NCI-H1436 (cell line): ENCODE measurements around the gene AP2A2.

ENCODE experiments used
- DNase-seq: peaks from one replicate; lab custom pipeline; 2025; lab: John Stamatoyannopoulos, UW

The AP2A2 gene

GRCh38 chr11:996681-997080, 71.0 kb downstream of the AP2A2 start:
- DNase-seq: no peak

DNA sequence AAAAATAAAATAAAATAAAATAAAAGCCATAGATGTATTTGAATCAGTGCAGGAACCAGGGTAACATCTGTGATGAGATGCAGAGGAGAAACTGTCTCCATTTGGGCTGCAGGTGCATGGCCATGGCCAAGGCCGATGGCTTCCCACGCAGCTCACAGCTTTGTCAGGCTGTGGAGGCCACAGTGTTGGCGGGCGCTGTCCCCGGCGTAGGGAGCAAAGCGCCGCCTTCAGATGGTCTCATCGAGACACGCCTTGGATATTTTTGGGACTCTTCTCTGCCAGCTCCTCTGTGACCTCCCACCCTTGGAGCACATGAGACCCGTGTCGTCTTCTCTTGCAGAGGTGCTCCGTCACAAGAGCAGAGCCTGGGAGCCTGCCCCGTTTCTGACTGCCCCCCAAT, 72.2 kb downstream of the AP2A2 start:
- no peak for DNase-seq

GRCh38 chr11:999009-999408, 73.3 kb downstream of the AP2A2 start:
- DNase-seq: no peak

- no peak for DNase-seq
Measured at GRCh38 chr11:1000357-1001278, 74.9 kb downstream of the AP2A2 start.

DNA sequence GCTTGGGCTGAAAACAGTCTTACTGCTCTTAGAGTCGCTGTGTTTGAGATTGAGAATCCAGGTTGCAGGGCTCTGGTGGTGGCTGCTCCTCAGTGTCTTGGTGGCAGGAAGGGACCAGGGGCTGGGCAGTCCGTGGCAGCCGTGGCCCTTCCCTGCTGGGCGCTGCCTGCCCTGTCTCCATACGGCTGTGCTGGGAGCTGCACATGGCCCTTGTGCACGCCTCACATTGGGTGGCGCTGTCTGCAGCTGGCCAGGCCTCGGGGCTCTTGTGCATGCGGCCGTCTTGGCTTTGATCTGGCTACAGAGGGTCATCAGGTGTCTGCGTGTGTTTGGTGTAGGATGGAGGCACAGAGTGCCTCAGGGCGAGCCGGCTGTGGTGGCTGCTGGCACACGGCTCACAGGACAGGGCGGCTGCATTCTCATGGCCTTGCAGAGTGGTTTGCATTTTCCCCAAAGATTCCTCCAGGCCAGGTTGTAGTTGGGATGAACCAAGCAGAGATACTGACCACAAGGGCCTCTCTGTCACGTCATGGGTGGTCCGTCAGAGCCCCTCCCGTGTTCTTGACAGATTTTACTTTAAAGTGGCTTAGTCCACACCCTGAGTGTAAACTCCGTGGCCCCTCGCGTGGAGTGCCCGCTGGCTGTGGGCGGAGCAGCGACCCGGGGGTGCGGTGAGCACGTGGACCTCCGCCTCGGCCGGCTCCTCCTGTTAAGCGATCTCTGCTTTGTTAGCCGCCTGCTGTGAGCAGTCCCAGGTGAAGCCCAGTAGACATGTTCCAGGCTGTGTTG, 76.1 kb downstream of the AP2A2 start:
- DNase-seq: no peak

GRCh38 chr11:1002406-1002984, 76.8 kb downstream of the AP2A2 start:
- DNase-seq: no peak

DNA sequence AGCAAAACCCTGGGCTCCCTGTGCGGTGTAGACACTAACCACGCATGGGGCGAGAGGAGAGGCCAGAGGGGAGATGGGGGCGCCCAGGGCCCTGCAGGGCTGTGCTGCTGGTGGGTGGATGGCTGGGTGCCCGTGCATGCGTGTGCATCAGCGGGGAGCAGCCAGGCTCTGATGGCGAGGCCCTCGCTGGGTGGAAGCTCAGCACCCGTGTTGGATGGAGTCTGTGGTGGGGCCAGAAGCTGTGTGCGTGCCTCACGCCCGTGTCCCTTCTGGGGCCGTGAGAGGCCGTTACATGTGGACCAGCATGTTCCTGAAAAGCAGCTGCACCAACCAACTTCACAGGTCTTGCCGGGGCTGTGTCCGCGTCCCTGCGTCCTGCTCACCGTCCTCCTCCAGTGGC, 77.5 kb downstream of the AP2A2 start:
- no peak for DNase-seq

- DNase-seq: peak; percentile 15
Measured at GRCh38 chr11:1005928-1006327, 80.3 kb downstream of the AP2A2 start.

GRCh38 chr11:1006762-1007161, 81.1 kb downstream of the AP2A2 start:
- no peak for DNase-seq

- no peak for DNase-seq
Measured at GRCh38 chr11:1007279-1007678, 81.6 kb downstream of the AP2A2 start.

DNA sequence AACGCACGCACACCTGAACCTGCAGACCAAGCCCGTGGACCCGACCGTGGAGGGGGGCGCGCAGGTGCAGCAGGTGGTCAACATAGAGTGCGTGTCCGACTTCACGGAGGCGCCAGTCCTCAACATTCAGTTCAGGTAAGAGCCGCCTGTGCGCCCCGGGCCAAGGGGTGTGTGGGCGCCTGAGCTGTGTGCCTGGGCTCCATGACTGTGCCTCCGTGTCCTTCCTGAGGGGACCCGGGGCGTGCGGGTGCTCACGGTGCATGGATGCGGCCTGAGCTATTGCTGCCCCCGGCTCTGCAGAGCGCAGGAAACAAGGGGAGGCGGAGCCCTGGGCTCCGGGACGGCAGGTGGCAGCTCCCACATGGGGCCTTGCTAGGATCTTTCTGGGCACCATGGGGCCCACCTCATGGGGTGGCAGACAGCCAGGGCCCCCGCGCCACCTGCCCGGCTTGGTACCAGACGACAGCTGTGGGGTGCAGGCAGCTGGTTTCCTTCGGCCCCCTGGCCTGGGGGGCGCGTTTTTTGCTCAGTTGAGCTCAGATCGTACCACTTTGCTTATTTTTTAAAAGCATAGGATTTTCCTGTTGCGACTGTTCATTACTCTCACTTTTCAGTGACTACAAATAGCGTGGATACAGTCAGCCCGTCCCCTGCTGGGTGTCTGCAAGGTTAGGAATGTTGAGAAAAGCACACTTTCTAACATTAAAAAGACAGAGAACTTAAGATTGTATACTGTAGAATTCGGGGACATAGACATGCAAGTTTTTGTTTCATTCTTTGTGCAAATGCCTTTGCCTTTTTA, 82.5 kb downstream of the AP2A2 start:
- DNase-seq: no peak

GRCh38 chr11:1008803-1009145, 83.1 kb downstream of the AP2A2 start:
- no peak for DNase-seq

DNA sequence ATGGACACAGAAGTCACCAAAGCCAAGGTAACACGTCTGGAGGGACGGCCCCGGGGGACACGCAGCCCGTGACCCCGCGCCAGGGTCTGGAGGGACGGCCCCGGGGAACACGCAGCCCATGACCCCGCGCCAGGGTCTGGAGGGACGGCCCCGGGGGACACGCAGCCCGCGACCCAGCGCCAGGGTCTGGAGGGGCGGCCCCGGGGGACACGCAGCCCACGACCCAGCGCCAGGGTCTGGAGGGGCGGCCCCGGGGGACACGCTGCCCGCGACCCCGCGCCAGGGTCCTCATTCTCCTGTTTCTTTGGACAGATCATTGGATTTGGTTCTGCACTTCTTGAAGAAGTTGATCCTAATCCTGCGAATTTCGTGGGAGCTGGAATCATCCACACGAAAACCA, 83.7 kb downstream of the AP2A2 start:
- DNase-seq: no peak

- DNase-seq: no peak
Measured at GRCh38 chr11:1009991-1010390, 84.3 kb downstream of the AP2A2 start.

DNA sequence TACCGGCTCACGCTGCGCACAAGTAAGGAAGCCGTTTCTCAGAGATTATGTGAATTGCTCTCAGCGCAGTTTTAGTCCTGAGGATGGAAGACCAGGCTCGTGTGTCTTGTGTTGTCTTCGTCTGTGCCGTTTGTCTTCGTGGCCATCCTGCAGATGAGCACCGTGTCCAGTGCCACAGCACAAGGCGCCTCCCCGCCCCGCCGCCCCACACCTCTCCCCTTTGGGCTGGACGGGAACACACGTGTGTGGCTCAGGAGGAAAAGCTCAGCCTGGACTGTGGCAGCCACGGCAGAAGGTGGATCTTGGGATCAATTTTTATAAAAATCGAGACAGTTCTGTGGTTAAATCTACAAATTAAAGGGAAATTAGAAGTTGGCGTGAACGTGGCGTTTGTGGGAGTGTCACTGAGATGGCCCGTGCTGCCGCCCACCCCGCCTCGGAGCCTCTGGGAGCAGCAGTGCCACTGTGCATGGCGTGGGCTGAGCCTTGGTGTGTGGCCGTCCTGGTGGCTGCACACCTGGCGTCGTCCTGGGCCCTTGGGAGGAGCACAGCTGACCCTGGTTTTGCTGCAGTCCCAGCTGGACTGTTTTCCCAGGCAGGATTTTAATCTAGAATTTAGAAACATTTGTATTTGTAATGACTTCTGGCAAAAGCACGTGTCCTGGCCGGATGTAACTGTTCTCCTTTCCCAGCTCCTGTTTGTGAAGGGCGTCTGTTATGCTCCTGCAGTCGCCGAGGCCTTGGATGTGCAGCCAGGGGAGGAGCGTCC, 85.1 kb downstream of the AP2A2 start:
- DNase-seq: no peak

- DNase-seq: no peak
Measured at GRCh38 chr11:1011320-1011698, 85.6 kb downstream of the AP2A2 start.

- DNase-seq: no peak
Measured at GRCh38 chr11:1012291-1012690, 86.6 kb downstream of the AP2A2 start.

- DNase-seq: no peak
Measured at GRCh38 chr11:1012740-1013630, 87.3 kb downstream of the AP2A2 start.

DNA sequence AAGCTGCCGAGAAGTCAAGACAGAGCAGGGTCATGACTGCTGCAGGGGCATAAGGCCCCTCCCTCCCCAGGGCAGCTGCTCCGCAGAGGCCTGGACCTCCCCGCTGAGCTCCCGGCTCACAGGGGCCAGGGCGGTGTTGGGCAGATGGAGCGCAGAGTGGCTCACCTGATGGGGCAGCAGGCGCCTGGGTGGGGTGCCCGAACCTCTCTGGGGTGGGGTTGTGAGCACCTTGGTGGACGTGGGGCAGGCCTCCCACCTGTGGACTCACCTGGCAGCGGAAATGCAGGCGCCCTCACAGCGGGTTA, 87.9 kb downstream of the AP2A2 start:
- DNase-seq: no peak

DNA sequence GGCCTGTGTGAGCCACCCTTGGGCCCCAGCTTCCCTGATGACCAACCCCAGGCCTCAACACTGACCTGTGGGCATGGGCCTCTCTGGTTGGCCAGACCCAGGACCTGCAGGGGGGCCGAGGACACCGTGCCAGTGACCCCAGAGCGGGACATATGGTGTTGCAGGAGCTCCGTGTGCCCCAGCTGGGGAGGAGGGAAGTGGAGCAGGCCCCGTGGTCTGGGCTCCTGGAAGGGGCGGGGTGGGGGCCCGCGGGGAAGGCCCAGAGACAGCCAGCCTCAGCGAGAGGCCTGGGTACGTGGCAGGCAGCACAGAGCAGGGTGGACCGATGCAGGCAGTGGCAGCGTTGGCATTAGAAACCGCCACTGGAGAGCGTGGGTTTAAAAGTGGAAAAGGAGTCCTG, 88.6 kb downstream of the AP2A2 start:
- DNase-seq: no peak

DNA sequence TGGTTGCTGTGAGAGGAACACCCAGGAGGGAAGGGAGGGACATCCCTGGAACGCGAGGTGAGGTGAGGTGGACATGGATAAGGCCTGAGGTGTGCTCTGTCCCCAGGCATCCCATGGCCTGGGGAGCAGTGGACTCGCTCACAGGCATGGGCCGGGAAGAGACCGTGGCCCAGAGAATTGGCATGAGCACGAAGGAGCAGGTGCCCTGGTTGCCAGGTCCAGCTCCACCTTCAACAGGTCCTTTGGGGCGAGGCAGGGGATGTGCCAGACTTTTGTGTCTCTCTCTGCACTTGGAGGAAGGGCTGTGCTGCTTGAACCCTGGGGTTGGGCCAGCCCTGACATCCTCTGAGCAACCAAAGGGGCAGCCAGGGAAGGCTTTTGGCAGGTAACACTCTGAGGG, 89.4 kb downstream of the AP2A2 start:
- no peak for DNase-seq
